ENCODE data around the gene LRRC49. TPM values are rescaled to one million over a fixed set of nuclear protein-coding genes. Genes with fewer than 3 reads are reported as not detected.
"Not testable (repeated sequence)": the region's sequence is repeated elsewhere in the genome, so short reads cannot be mapped to it uniquely, and the experiment has no call there.

The LRRC49 gene
- total RNA-seq, 1 experiment from 2014 or later, result 6.2 TPM

DNA sequence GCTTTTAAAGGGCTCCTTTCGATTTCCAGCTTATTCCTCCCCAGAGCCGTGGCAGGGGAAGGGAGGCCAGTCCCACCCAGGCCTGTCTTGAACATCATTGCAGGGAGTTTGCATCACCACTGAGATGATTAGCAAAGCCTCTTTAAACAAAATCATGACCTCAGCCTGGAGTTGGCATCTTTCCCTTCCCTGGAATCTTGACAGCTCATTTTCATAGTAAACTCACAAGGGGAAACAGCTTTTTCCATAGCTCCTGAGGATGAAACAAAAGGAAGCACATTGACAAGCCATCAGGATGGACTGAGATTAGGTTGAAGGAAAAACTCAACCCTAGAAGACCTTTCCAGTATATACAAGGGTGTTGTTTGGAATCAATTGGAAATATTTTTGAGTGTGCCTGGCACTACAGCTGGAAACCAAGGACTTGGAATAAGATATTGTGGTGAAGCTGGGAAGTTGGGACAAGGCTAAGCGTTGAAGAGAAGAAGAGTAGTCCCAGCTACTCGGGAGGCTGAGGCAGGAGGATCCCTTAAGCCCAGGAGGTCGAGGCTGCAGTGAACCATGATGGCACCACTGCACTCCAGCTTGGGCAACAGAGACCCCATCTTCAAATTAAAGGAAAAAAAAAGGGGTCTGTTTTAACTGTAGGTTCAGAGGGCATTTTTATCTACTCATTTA lies 35.6 kb upstream of the LRRC49 start:
- H3K79me2 ChIP-seq (ENCODE audit: low read depth), result peaks cover 7% of the 10 kb centered on the region
- DNase-seq, result peak; percentile 59 to 71
- intact Hi-C loops (cut with micrococcal nuclease; ENCODE audit: unreplicated experiment), result no loop called here
- no peaks in the 10 kb centered on the region for H3K27me3 ChIP-seq (ENCODE audit: insufficient read depth, low read depth)
- no peaks in the 10 kb centered on the region for H3K9me2 ChIP-seq (ENCODE audit: insufficient read depth)
- peaks cover 36% of the 10 kb centered on the region for H3K4me1 ChIP-seq (replicated peaks; ENCODE audit: insufficient read depth)
- no peaks in the 10 kb centered on the region for H3K36me3 ChIP-seq (ENCODE audit: low read depth)
- H3K4me3 ChIP-seq, result no peak overlapping the region; the same call in 1 of the 2 replicates
- peak overlapping the region; percentile 65 for H3K4me2 ChIP-seq
- BruUV-seq (replicated peaks), result TSS peak; percentile 72
- H4K20me1 ChIP-seq (ENCODE audit: insufficient read depth), result no peaks in the 10 kb centered on the region
- TF ChIP-seq CTCF (conservative IDR thresholded peaks at IDR 0.05) (no peak), EZH2 (IDR thresholded peaks at IDR 0.05; ENCODE audit: low read depth) (no peak)
- POLR2A ChIA-PET (ENCODE audit: unreplicated experiment), result interaction anchor here (0.6 to 0.7 kb wide), 2 partner anchors 29 to 931 kb away, joined by 3 read pairs; no protein-coding TSS in a partner anchor
- H3K9me3 ChIP-seq (ENCODE audit: insufficient read depth, low read depth), result no peaks in the 10 kb centered on the region
- CTCF ChIA-PET, result interaction anchor here (0.7 kb wide), 1 partner anchor 190 kb away, joined by 4 read pairs; no protein-coding TSS in a partner anchor
- peak overlapping the region; percentile 87 for H3K27ac ChIP-seq
- no peak overlapping the region for H2AFZ ChIP-seq
- H3F3A ChIP-seq (ENCODE audit: insufficient read depth, low read depth), result peaks cover 36% of the 10 kb centered on the region

GRCh38 chr15:70857562-70858285 lies 34.9 kb upstream of the LRRC49 start:
- ChIA-PET CTCF (no interaction called here), POLR2A (ENCODE audit: unreplicated experiment) (no interaction called here)
- H3K4me3 ChIP-seq, result no peak overlapping the region
- H3K9me2 ChIP-seq (ENCODE audit: insufficient read depth), result no peaks in the 10 kb centered on the region
- H3K4me1 ChIP-seq (replicated peaks; ENCODE audit: insufficient read depth), result peaks cover 32% of the 10 kb centered on the region
- intact Hi-C loops (cut with micrococcal nuclease; ENCODE audit: unreplicated experiment), result no loop called here
- H3K36me3 ChIP-seq (ENCODE audit: low read depth), result no peaks in the 10 kb centered on the region
- peak overlapping the region; percentile 87 for H3K27ac ChIP-seq
- peaks cover 34% of the 10 kb centered on the region for H3F3A ChIP-seq (ENCODE audit: insufficient read depth, low read depth)
- peak overlapping the region; percentile 65 for H3K4me2 ChIP-seq
- no peak for TF ChIP-seq EZH2 (IDR thresholded peaks at IDR 0.05; ENCODE audit: low read depth)
- no peak for TF ChIP-seq CTCF (conservative IDR thresholded peaks at IDR 0.05)
- H4K20me1 ChIP-seq (ENCODE audit: insufficient read depth), result no peaks in the 10 kb centered on the region
- H3K27me3 ChIP-seq (ENCODE audit: insufficient read depth, low read depth), result no peaks in the 10 kb centered on the region
- H3K79me2 ChIP-seq (ENCODE audit: low read depth), result peaks cover 3% of the 10 kb centered on the region
- no peak overlapping the region for H2AFZ ChIP-seq
- no peaks in the 10 kb centered on the region for H3K9me3 ChIP-seq (ENCODE audit: insufficient read depth, low read depth)
- DNase-seq, result no peak
- BruUV-seq (replicated peaks), result no TSS peak

DNA sequence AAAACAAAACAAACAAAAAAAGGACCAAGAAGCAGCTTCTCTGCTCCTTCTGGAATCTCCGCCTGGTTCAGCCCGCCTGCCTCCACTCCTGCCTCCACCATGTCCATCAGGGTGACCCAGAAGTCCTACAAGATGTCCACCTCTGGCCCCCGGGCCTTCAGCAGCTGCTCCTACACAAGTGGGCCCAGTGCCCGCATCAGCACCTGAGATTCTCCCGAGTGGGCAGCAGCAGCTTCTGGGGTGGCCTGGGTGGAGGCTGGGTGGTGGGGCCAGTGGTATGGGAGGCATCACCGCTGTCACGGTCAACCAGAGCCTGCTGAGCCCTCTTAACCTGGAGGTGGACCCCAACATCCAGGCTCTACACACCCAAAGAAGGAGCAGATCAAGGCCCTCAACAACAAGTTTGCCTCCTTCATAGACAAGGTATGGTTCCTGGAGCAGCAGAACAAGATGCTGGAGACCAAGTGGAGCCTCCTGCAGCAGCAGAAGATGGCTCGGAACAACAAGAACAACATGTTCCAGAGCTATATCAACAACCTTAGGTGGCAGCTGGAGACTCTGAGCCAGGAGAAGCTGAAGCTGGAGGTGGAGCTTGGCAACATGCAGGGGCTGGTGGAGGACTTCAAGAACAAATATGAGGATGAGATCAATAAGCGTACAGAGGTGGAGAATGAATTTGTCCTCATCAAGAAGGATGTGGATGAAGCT lies 33.9 kb upstream of the LRRC49 start:
- Histone ChIP-seq H3F3A (ENCODE audit: insufficient read depth, low read depth) (peaks cover 43% of the 10 kb centered on the region), H3K4me1 (replicated peaks; ENCODE audit: insufficient read depth) (peaks cover 39% of the 10 kb centered on the region)
- H3K4me2 ChIP-seq; H3K36me3 ChIP-seq (ENCODE audit: low read depth); H3K79me2 ChIP-seq (ENCODE audit: low read depth); CTCF ChIA-PET; H2AFZ ChIP-seq; intact Hi-C loops (cut with micrococcal nuclease; ENCODE audit: unreplicated experiment); H3K27me3 ChIP-seq (ENCODE audit: insufficient read depth, low read depth); POLR2A ChIA-PET (ENCODE audit: unreplicated experiment); BruUV-seq (replicated peaks); H3K4me3 ChIP-seq; H3K9me3 ChIP-seq (ENCODE audit: insufficient read depth, low read depth); H3K9me2 ChIP-seq (ENCODE audit: insufficient read depth); H4K20me1 ChIP-seq (ENCODE audit: insufficient read depth); H3K27ac ChIP-seq; DNase-seq: not testable (repeated sequence)
